Middle frontal gyrus (tissue), 1 donor: Measurements from ENCODE around the gene ADA.
"Not testable (repeated sequence)": the region's sequence is repeated elsewhere in the genome, so short reads cannot be mapped to it uniquely, and the experiment has no call there.

Experiments used
- DNase-seq: peaks from one replicate; pipeline ENCODE4 v3.0.0-alpha.2; 2015; ENCODE audit warnings: low spot score; ENCODE audit errors: extremely low spot score

ADA gene

GRCh38 chr20:44678990-44679611 is 27.6 kb upstream of the ADA start:
- no peak for DNase-seq

GRCh38 chr20:44678242-44678641 is 26.7 kb upstream of the ADA start:
- no peak for DNase-seq

- not testable (repeated sequence) for DNase-seq
These were observed 20.9 kb upstream of the ADA start for GRCh38 chr20:44672318-44672902.

GRCh38 chr20:44671541-44671940 is 20.0 kb upstream of the ADA start:
- DNase-seq = not testable (repeated sequence)

GRCh38 chr20:44670851-44671250 is 19.4 kb upstream of the ADA start:
- not testable (repeated sequence) for DNase-seq

- no peak for DNase-seq
These were observed 14.6 kb upstream of the ADA start for GRCh38 chr20:44666066-44666465.

- no peak for DNase-seq
These were observed 12.6 kb upstream of the ADA start for GRCh38 chr20:44664131-44664530.

GRCh38 chr20:44662261-44662660 is 10.8 kb upstream of the ADA start:
- DNase-seq = no peak

- no peak for DNase-seq
These were observed 9.1 kb upstream of the ADA start for GRCh38 chr20:44660581-44660980.

GRCh38 chr20:44659931-44660330 is 8.4 kb upstream of the ADA start:
- DNase-seq = no peak

- no peak for DNase-seq
These were observed 7.3 kb upstream of the ADA start for GRCh38 chr20:44658810-44659209.

- no peak for DNase-seq
These were observed 6.4 kb upstream of the ADA start for GRCh38 chr20:44657875-44658274.

GRCh38 chr20:44656448-44656847 is 4.9 kb upstream of the ADA start:
- no peak for DNase-seq

- not testable (repeated sequence) for DNase-seq
These were observed 2.7 kb upstream of the ADA start for GRCh38 chr20:44654210-44654609.

- DNase-seq = no peak
These were observed 2.0 kb upstream of the ADA start for GRCh38 chr20:44653546-44653945.

GRCh38 chr20:44651434-44651683 is 140 bp downstream of the ADA start:
- DNase-seq = no peak

GRCh38 chr20:44650771-44651433 is 597 bp downstream of the ADA start:
- DNase-seq = no peak

GRCh38 chr20:44649976-44650375 is 1.5 kb downstream of the ADA start:
- DNase-seq = no peak

GRCh38 chr20:44649126-44649525 is 2.4 kb downstream of the ADA start:
- DNase-seq = no peak

- no peak for DNase-seq
These were observed 2.9 kb downstream of the ADA start for GRCh38 chr20:44648579-44648978.

GRCh38 chr20:44648068-44648467 is 3.4 kb downstream of the ADA start:
- DNase-seq = no peak

- no peak for DNase-seq
These were observed 4.7 kb downstream of the ADA start for GRCh38 chr20:44646641-44647274.
